Right atrium auricular region (tissue), 2 donors: ENCODE results near the gene MAPK8IP3. TPM values are rescaled to one million over a fixed set of nuclear protein-coding genes. Genes with fewer than 3 reads are reported as not detected.

Experiments
- DNase-seq: peaks from one replicate; pipeline ENCODE4 v3.0.0-alpha.2; 2019; ENCODE audit warnings: low spot score
- H3K27ac ChIP-seq, 2 donors: fragments of 200-600 bp; sonication (generic); 1 replicate in 1 of 2; 2 replicates in 1 of 2; pipeline ENCODE4 v1.5.1; 2016 to 2019
- H3K27me3 ChIP-seq, 2 donors: fragments of 200-600 bp; sonication (generic); one replicate each; pipeline versions ENCODE4 v1.5.1 to v1.6.0; 2017 to 2019
- H3K36me3 ChIP-seq: fragments of 200-600 bp; sonication (generic); one replicate; pipeline ENCODE4 v1.5.1; 2016
- H3K4me1 ChIP-seq, 2 donors: fragments of 200-600 bp; sonication (generic); one replicate each; pipeline versions ENCODE4 v1.5.1 to v1.6.0; 2017 to 2019
- H3K4me3 ChIP-seq, 2 donors: fragments of 200-600 bp; sonication (generic); 1 replicate in 1 of 2; 2 replicates in 1 of 2; pipeline ENCODE4 v1.5.1; 2017 to 2019; ENCODE audit warnings: mild to moderate bottlenecking in 1 of 2, moderate library complexity in 1 of 2
- H3K9me3 ChIP-seq, 2 donors: fragments of 200-600 bp; sonication (generic); one replicate each; pipeline ENCODE4 v1.5.1; 2019
- CTCF ChIP-seq, 2 donors: fragments of 200-600 bp; sonication (generic); IDR thresholded peaks; one replicate each; pipeline ENCODE4 v1.5.1; 2019; ENCODE audit warnings: antibody characterized with exemption in 2 of 2
- total RNA-seq, 2 donors: library from RNA; depleted of rRNA; stranded (reverse); fragments of >200 nt; gene quantifications; one replicate each; pipeline ENCODE4 v1.1.0, GENCODE V29; 2016

Gene MAPK8IP3
- total RNA-seq, 2 donors from 2014 or later, result 43.1 to 43.3 TPM

GRCh38 chr16:1674306-1674705 is 31.7 kb upstream of the MAPK8IP3 start:
- Histone ChIP-seq H3K27me3 (no peaks in the 10 kb centered on the region), H3K4me1 (peaks cover 0 to 18% of the 10 kb centered on the region in 2 donors), H3K36me3 (peaks cover 65% of the 10 kb centered on the region), H3K27ac (no peak overlapping the region), H3K4me3 (no peak overlapping the region), H3K9me3 (no peaks in the 10 kb centered on the region)
- no peak for DNase-seq
- TF ChIP-seq CTCF (IDR thresholded peaks at IDR 0.05), result no peak

- no peak for TF ChIP-seq CTCF (IDR thresholded peaks at IDR 0.05)
- H3K36me3 ChIP-seq, result peaks cover 58% of the 10 kb centered on the region
- H3K27me3 ChIP-seq, result no peaks in the 10 kb centered on the region
- no peak overlapping the region for H3K4me3 ChIP-seq
- H3K27ac ChIP-seq, result no peak overlapping the region
- H3K9me3 ChIP-seq, result no peaks in the 10 kb centered on the region
- H3K4me1 ChIP-seq, result peaks cover 0 to 18% of the 10 kb centered on the region in 2 donors
- DNase-seq, result no peak
Observed at GRCh38 chr16:1674751-1675664, 31.0 kb upstream of the MAPK8IP3 start.

GRCh38 chr16:1676661-1677060 is 29.3 kb upstream of the MAPK8IP3 start:
- Histone ChIP-seq H3K9me3 (no peaks in the 10 kb centered on the region), H3K4me3 (no peak overlapping the region), H3K36me3 (peaks cover 41% of the 10 kb centered on the region), H3K4me1 (peaks cover 0 to 18% of the 10 kb centered on the region in 2 donors), H3K27ac (no peak overlapping the region), H3K27me3 (no peaks in the 10 kb centered on the region)
- TF ChIP-seq CTCF (IDR thresholded peaks at IDR 0.05), result no peak
- no peak for DNase-seq

GRCh38 chr16:1677339-1677738 is 28.7 kb upstream of the MAPK8IP3 start:
- H3K27ac ChIP-seq, result no peak overlapping the region
- peak overlapping the region in 1 of 2 donors; percentile 80 for H3K4me3 ChIP-seq
- no peak for DNase-seq
- peaks cover 34% of the 10 kb centered on the region for H3K36me3 ChIP-seq
- no peaks in the 10 kb centered on the region for H3K9me3 ChIP-seq
- peaks cover 0 to 18% of the 10 kb centered on the region in 2 donors for H3K4me1 ChIP-seq
- no peaks in the 10 kb centered on the region for H3K27me3 ChIP-seq
- no peak for TF ChIP-seq CTCF (IDR thresholded peaks at IDR 0.05)

- Histone ChIP-seq H3K27ac (peak within 1 kb of the TSS; percentile 75 to 80), H3K27me3 (no peaks in the 10 kb centered on the region)
- peak; percentile 94 for DNase-seq
Observed at GRCh38 chr16:1677942-1678499, 28.0 kb upstream of the MAPK8IP3 start, which contains the start of gene JPT2. Gene JPT2 (plus strand): TSS chr16:1678279. CDS start chr16:1678313, 34 bp downstream.

More at GRCh38 chr16:1677942-1678499, 28.0 kb upstream of the MAPK8IP3 start, which contains the start of gene JPT2:
- H3K4me1 ChIP-seq, result peaks cover 0 to 18% of the 10 kb centered on the region in 2 donors
- peak within 1 kb of the TSS; percentile 57 to 80 for H3K4me3 ChIP-seq
- peaks cover 29% of the 10 kb centered on the region for H3K36me3 ChIP-seq
- H3K9me3 ChIP-seq, result no peaks in the 10 kb centered on the region
- no peak for TF ChIP-seq CTCF (IDR thresholded peaks at IDR 0.05)
